H1 (cell line): Measurements from ENCODE around the gene PPP1R7. TPM values are rescaled to one million over a fixed set of nuclear protein-coding genes. Genes with fewer than 3 reads are reported as not detected.

ENCODE experiments used
- CEBPB ChIP-seq: IDR thresholded peaks from 2 replicates; pipeline ENCODE4 v1.6.1; 2012; ENCODE audit warnings: low read depth, low read length
- EZH2 ChIP-seq: fragments of 200-600 bp; sonication (generic); IDR thresholded peaks from 2 replicates; pipeline ENCODE4 v1.7.1; 2012; ENCODE audit warnings: low read depth, mild to moderate bottlenecking, moderate library complexity, low read length, inconsistent platforms; ENCODE audit not compliant: severe bottlenecking
- HDAC2 ChIP-seq, 2 experiments: fragments of 300-600 bp in 1 of 2; sonication (generic) in 1 of 2; IDR thresholded peaks; 2 replicates each; pipeline ENCODE4 v1.6.1; 2011 to 2012; ENCODE audit warnings: low read depth in 2 of 2, low read length in 2 of 2, mild to moderate bottlenecking in 2 of 2, moderate library complexity in 2 of 2, borderline replicate concordance in 1 of 2, inconsistent platforms in 1 of 2
- NRF1 ChIP-seq: IDR thresholded peaks from 2 replicates; pipeline ENCODE4 v1.6.1; 2011; ENCODE audit warnings: mild to moderate bottlenecking, low read depth, low read length, improper control_type of control experiment
- RAD21 ChIP-seq, 2 experiments: IDR thresholded peaks in 1 of 2; conservative IDR thresholded peaks in 1 of 2; 2 replicates each; pipeline ENCODE4 v1.6.1; 2011; ENCODE audit warnings: low read depth in 2 of 2, low read length in 2 of 2, improper control_type of control experiment in 1 of 2, inconsistent platforms in 1 of 2, mild to moderate bottlenecking in 1 of 2, moderate library complexity in 1 of 2
- SIN3A ChIP-seq, 2 experiments: IDR thresholded peaks in 1 of 2; conservative IDR thresholded peaks in 1 of 2; 2 replicates each; pipeline ENCODE4 v1.6.1; 2011 to 2012; ENCODE audit warnings: low read length in 2 of 2, improper control_type of control experiment in 1 of 2, low read depth in 1 of 2, mild to moderate bottlenecking in 1 of 2
- polyA plus RNA-seq, 7 experiments: library from polyadenylated mRNA; depleted of rRNA in 3 of 7; stranded (reverse) in 5 of 7; unstranded in 2 of 7; fragments of >200 nt in 5 of 7; fragments of 200-250 nt in 2 of 7; gene quantifications; 1 replicate in 5 of 7; 2 replicates in 1 of 7; 4 replicates in 1 of 7; pipeline versions ENCODE4 v1.2.1 to v1.2.3, GENCODE V29; 2011 to 2013; ENCODE audit warnings: missing spikeins in 2 of 7, mixed read lengths in 2 of 7
- total RNA-seq: library from RNA; stranded (reverse); fragmentation: NEBNext Ultra II Directional; extraction: Animal tissue kit (Norgen Biotek cat#: 25700); gene quantifications from 2 replicates; pipeline ENCODE4 v1.2.1, GENCODE V29; 2021

The PPP1R7 gene
- total and polyA plus RNA-seq, 2 of the 8 experiments (the other 6 are each of a cell fraction or from before 2014, with no cell fraction given), result 22.2 to 64.0 TPM

DNA sequence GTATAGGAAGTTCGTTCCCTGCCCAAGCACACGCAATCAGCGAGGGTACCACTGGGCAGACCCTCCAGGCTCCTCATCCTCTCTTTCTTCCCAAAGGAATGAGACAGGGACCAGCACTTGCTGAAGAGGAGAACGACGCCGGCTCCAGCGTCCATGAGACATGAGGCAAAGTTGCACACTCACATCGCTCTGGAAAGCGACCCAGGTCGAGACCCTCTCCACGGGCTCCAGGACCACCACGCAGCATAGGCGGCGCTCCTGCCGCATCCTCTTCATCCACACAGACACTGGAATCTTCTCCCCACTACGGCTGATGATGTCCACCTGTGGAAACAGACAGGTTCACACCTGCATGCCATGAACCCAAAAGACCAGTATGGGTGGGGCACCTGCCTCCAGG, 11.8 kb upstream of the PPP1R7 start (continued):
- TF ChIP-seq HDAC2 (IDR thresholded peaks at IDR 0.05; ENCODE audit: borderline replicate concordance in 1 of 2, low read depth in 2 of 2, low read length in 2 of 2) (no peak), EZH2 (no peak), RAD21 (IDR thresholded peaks at IDR 0.05 in 1 of 2, conservative IDR thresholded peaks at IDR 0.05 in 1 of 2; ENCODE audit: low read depth in 2 of 2, low read length in 2 of 2) (no peak), SIN3A (conservative IDR thresholded peaks at IDR 0.05 in 1 of 2, IDR thresholded peaks at IDR 0.05 in 1 of 2; ENCODE audit: low read depth in 1 of 2, low read length in 2 of 2) (no peak), NRF1 (no peak), CEBPB (no peak)
